Stimulated activated CD4-positive, alpha-beta T cell treated with anti-CD3 and anti-CD28 coated beads, Interleukin-2, amount 100 ng/mL, for 4 hours (primary cell): Measurements from ENCODE around the gene MOB2.
"Not testable (repeated sequence)": the region's sequence is repeated elsewhere in the genome, so short reads cannot be mapped to it uniquely, and the experiment has no call there.

Experiments used
- DNase-seq: peaks from one replicate; pipeline ENCODE4 v3.0.0-alpha.2; 2020; ENCODE audit warnings: low read depth

Gene MOB2

GRCh38 chr11:1518301-1518700 is 31.7 kb upstream of the MOB2 start:
- no peak for DNase-seq

GRCh38 chr11:1517117-1518005 is 30.8 kb upstream of the MOB2 start:
- DNase-seq: no peak

GRCh38 chr11:1516273-1517067 is 29.9 kb upstream of the MOB2 start:
- no peak for DNase-seq

DNA sequence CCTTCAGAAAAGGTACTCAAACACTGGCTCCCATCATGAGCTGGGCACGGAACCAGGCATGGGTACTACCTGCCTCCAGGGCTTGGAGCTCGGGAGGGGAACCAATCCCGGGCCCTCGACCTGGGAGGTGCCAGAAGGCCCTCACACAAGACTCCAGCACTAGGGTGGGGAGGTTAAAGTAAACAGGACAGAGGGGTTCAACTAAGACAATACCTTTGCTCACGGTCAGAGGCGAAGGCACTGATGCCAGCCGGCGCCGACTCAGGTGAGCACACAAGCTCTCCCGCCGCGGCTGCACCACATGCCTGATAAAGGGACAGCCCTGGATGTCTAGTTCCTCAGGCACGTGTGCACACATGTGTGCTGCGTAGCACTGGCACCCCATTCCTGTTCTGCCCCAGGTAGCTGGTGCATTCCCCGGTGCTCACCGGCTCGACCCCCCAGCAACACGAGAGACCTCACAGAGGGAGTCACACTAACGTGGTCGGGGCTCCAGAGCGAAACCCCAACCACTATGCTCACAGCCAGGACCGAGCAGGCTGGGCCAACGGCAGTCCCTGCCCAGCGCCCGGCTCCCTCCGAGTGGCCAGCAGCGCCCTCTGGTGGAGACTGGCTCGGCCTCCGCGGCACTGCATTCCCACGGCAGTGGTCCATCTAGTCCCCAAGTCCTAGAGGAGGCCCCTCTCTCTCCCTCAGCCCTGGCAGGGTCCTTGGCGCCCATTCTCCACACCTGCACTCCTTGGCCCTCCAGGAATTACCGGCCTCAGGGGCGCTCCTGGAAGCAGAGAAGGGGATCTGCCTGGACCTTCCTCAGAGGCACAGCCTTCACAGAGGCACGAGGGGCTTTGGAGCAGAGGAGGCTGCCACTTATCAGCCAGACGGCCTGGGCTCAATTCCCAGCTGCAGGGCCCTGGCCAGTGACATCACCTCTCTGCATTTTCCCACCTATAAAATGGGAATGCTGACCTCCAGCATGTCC is 28.8 kb upstream of the MOB2 start:
- peak; percentile 64 for DNase-seq

DNA sequence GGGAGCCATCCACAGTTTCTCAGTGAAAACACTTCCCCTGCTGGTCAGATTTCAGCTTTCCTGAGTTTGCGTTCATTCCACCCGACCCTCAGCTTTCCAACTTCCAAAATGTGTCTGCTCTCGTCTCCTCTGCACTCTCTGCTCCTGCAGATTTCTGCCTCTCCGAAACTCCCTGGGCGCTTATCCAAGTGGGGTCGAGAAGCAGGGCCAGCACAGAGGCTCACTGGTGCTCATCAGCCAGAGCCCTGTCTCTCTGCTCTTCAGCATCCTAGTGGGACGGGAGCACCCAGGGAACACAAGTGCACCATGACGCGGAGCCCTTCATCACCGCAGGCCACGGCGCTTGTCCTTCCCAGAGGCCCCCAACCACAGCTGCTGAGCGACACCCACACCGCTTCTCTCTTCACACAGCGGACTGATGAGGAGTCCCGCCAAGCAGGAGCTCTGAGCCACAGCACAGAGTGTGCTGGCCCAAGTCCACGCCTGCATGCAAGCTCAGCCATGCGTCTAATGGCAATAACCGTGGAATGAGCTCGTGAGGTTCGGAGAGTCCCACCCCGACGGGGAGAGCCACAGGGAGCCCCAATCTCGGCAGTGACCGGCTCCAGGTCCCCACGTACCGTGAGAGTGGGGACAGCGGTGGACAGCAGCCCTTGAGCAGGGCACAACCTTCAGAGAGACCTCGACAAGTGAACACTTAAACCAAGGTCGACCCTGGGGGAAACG is 27.9 kb upstream of the MOB2 start:
- DNase-seq: no peak

- no peak for DNase-seq
Measured at GRCh38 chr11:1513326-1514296, 27.0 kb upstream of the MOB2 start.

- DNase-seq: not testable (repeated sequence)
Measured at GRCh38 chr11:1512531-1513258, 26.1 kb upstream of the MOB2 start.

GRCh38 chr11:1511937-1512496 is 25.4 kb upstream of the MOB2 start:
- no peak for DNase-seq

- DNase-seq: no peak
Measured at GRCh38 chr11:1510928-1511327, 24.3 kb upstream of the MOB2 start.

DNA sequence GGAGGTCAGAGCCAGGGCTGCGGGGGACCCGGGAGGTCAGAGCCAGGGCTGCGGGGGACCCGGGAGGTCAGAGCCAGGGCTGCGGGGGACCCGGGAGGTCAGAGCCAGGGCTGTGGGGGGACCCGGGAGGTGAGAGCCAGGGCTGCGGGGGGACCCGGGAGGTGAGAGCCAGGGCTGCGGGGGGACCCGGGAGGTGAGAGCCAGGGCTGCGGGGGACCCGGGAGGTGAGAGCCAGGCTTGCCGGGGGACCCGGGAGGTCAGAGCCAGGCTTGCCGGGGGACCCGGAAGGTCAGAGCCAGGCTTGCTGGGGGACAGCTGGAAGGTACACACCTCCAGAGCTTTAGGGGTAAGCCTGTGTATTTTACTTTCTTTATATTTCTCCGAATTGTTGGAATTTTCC is 23.8 kb upstream of the MOB2 start:
- not testable (repeated sequence) for DNase-seq

- no peak for DNase-seq
Measured at GRCh38 chr11:1509626-1510255, 23.2 kb upstream of the MOB2 start.

DNA sequence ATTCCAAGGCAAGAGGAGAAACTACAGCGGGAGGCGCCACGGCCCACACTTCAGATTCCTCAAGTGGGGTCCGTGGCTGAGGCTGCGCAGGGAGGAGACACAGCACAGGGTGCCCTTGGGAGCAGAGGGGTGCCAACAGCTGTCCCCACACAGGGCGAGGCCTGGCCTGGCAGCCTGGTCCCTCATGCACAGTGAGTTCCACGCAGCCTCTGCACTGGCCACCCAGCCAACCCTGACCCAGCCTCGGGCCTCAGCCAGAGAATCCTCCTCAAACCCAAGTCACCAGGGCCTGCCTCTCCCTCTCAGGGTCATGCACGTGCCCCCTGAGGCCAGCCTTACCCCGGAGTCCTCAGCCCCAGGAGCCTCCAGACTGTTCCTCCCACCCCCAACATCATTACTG is 22.4 kb upstream of the MOB2 start:
- no peak for DNase-seq

DNA sequence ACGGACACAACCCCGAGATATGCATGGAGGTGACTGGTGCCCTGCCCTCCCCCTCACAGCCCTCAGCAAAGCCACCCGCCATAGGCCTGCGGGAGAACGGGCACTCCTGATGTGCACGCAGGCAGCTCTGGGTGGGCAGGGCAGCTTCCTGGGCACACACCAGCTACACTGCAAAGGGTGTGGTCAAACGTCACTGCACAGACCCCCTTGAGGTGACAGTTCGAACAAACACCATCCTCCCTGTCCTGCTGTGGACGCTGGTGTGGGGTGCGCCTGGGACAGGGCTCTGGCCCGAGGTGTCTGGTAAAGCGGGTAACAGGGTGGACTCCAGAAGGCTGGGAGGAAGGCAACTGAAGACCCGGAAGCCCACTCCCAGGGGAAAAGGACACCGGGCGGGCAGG is 21.9 kb upstream of the MOB2 start:
- DNase-seq: no peak

DNA sequence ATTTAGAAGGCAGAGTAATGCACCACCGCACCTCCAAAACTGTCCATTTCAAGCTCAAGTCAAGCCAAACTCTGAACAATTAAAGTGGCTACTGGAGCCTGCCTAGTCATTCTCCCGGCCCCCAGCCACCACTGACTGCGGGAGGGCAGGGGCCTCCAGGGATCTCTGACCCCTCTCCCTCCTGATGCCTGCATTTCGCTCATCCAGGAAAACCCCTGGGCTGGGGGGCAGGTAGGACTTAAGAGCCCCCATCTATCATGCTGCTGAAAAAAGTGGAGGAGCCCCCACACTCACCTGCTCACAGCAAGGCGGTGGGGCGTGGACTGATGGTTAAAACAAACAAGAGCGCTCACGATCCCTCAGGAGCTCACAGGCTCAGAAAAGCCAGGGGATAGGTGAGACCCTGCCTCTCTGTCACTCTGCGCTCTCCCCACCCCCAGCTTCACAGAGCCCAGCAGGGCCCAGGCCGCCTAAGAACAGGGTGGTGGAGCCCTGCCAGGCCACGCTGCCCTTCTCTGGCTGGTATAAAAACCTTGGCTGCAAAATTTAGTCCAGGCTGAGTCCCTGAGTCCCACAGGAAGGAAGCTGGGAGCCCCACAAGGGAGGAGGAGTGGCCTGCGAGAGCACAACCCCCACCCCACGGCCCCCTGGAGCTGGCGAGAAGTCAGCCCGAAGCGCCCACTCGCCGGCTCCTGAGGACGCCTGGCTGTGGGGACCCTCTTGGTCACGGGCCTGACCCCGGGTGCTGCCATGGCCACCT is 21.0 kb upstream of the MOB2 start:
- DNase-seq: no peak

DNA sequence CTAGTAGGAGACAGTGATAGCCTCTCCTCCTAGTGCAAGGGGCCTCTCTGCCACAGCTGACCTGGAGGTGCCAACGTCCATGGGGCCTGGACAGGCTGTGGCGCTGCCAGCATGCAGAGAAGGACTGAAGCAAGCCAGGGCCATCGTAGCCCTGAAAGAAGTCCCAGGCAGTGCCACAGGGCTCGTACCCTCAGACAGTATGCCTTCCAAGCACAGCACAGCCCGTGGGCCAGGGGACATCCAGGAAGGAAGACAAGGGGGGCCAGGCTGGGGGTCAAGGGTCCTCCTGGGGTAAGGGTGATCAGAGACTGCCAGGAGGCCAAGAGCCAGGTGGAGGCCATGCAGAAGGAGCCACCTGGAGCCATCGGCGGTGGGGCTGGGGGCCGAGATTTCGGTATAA is 20.4 kb upstream of the MOB2 start:
- no peak for DNase-seq

DNA sequence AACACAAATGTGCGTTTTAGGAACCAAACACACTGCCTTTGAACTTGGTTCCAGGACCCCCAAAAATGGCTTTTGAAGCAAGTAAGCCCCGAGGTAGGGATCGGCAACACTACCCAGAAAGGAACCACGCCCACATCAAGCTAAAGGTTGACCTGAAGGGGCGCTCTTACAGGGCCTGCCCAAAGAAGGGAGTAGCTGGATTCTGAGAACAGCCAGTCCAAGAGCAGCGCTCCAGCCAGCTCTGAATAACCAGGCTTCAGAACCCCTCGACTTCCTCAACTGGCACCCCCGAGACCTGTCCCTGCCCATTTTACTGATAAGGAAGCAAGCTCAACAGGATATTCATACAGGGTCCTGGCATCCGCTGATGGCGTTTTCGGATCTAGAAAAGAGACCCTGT is 18.9 kb upstream of the MOB2 start:
- DNase-seq: no peak

GRCh38 chr11:1504581-1505290 is 18.2 kb upstream of the MOB2 start:
- no peak for DNase-seq
